ENCODE data around the gene HDAC5. TPM values are rescaled to one million over a fixed set of nuclear protein-coding genes. Genes with fewer than 3 reads are reported as not detected.
"Not testable (repeated sequence)": the region's sequence is repeated elsewhere in the genome, so short reads cannot be mapped to it uniquely, and the experiment has no call there.

HDAC5 gene
- total RNA-seq, 1 donor from 2014 or later, result 59.2 TPM

DNA sequence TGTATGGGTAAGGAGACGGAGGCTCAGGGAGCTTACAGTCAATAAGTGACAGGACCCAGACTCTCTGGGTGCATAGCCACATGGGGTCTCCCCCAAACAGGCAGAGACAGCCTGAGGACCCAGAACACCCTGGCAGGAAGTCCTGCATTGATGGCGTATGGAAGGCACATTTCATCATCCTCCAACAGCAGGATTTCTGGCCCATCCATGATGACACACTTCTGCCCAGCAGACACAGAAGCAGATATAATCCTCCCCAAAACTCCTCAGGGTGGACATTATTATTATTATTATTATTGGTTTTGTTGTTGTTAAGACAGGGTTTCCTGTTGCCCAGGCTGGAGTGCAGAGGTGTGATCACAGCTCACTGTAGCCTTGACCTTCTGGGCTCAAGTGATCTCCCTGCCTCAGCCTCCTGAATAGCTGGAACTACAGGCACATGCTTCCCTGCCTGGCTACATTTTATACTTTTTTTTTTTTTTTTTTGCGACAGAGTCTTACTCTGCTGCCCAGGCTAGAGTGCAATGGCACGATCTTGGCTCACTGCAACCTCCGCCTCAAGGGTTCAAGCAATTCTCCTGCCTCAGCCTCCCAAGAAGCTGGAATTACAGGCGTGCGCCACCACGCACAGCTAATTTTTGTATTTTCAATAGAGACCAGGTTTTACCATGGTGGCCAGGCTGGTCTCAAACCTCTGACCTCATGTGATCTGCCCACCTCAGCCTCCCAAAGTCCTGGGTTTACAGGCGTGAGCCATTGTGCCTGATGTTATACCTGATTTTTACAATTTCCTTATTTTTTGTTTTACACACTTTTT lies 11.5 kb upstream of the HDAC5 start:
- peaks cover 12% of the 10 kb centered on the region for H3K4me1 ChIP-seq
- H3K4me3 ChIP-seq, result no peak overlapping the region
- no peaks in the 10 kb centered on the region for H3K27me3 ChIP-seq (ENCODE audit: low read depth)
- H3K27ac ChIP-seq, result no peak overlapping the region
- DNase-seq, result no peak
- ATAC-seq, result no peak
- H3K9me3 ChIP-seq, result no peaks in the 10 kb centered on the region
- TF ChIP-seq, protein P1, sequence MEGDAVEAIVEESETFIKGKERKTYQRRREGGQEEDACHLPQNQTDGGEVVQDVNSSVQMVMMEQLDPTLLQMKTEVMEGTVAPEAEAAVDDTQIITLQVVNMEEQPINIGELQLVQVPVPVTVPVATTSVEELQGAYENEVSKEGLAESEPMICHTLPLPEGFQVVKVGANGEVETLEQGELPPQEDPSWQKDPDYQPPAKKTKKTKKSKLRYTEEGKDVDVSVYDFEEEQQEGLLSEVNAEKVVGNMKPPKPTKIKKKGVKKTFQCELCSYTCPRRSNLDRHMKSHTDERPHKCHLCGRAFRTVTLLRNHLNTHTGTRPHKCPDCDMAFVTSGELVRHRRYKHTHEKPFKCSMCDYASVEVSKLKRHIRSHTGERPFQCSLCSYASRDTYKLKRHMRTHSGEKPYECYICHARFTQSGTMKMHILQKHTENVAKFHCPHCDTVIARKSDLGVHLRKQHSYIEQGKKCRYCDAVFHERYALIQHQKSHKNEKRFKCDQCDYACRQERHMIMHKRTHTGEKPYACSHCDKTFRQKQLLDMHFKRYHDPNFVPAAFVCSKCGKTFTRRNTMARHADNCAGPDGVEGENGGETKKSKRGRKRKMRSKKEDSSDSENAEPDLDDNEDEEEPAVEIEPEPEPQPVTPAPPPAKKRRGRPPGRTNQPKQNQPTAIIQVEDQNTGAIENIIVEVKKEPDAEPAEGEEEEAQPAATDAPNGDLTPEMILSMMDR (IDR thresholded peaks at IDR 0.05), result no peak
- intact Hi-C loops (cut with DNase I), result no loop called here
- no peaks in the 10 kb centered on the region for H3K36me3 ChIP-seq

- intact Hi-C loops (cut with DNase I), result no loop called here
Measured at GRCh38 chr17:44133918-44134476, 10.6 kb upstream of the HDAC5 start.

DNA sequence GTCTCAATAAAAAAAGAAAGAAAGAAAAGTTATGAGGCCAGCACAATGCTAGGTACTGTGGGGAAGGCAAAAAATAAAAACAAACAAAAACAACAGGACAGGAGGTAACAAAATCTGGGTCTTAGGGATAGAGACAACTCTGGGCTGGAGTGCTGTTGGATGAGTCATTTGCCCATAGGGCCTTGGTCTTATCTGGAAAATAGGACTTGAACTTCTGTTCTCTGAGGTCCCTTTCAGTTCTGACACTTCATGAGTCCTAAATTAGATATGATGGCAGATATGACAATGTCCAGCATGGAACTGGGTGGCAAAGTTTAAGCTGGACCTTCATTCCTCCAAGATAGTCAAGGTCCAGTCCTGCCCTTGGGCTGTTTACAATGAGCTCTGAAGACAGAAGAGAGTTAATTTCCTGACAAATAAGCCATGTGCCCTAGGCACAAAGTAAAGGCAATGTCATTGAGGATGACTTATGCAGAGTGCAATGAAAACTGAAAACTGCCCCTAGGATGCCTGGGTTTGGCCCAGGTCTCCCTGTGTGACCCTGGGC lies 8.9 kb upstream of the HDAC5 start:
- intact Hi-C loops (cut with DNase I), result no loop called here
- Histone ChIP-seq H3K27me3 (ENCODE audit: low read depth) (no peaks in the 10 kb centered on the region), H3K4me3 (no peak overlapping the region), H3K27ac (no peak overlapping the region), H3K4me1 (peaks cover under 1% of the 10 kb centered on the region), H3K9me3 (no peaks in the 10 kb centered on the region), H3K36me3 (no peaks in the 10 kb centered on the region)
- no peak for DNase-seq
- TF ChIP-seq, protein P1 (IDR thresholded peaks at IDR 0.05), result no peak
- ATAC-seq, result no peak

More at GRCh38 chr17:44133918-44134476, 10.6 kb upstream of the HDAC5 start:
- Histone ChIP-seq H3K36me3 (no peaks in the 10 kb centered on the region), H3K4me3 (no peak overlapping the region), H3K4me1 (peaks cover 12% of the 10 kb centered on the region), H3K9me3 (no peaks in the 10 kb centered on the region), H3K27me3 (ENCODE audit: low read depth) (no peaks in the 10 kb centered on the region), H3K27ac (no peak overlapping the region)
- ATAC-seq (no peak), DNase-seq (no peak)
- TF ChIP-seq, protein P1 (IDR thresholded peaks at IDR 0.05), result no peak

DNA sequence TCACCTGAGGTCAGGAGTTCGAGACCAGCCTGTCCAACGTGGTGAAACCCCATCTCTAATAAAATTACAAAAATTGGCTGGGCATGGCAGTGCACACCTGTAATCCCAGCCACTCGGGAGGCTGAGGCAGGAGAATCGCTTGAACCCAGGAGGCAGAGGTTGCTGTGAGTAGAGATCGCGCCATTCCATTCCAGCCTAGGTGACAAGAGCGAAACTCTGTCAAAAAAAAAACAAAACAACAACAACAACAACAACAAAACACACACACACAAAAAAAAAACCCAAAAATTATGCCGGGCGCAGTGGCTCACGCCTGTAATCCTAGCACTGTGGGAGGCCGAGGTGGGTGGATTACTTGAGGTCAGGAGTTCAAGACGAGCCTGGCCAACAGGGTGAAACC lies 7.9 kb upstream of the HDAC5 start:
- DNase-seq; H3K27ac ChIP-seq; ATAC-seq; H3K9me3 ChIP-seq; H3K36me3 ChIP-seq; H3K27me3 ChIP-seq (ENCODE audit: low read depth); H3K4me1 ChIP-seq; intact Hi-C loops (cut with DNase I); H3K4me3 ChIP-seq: not testable (repeated sequence)

DNA sequence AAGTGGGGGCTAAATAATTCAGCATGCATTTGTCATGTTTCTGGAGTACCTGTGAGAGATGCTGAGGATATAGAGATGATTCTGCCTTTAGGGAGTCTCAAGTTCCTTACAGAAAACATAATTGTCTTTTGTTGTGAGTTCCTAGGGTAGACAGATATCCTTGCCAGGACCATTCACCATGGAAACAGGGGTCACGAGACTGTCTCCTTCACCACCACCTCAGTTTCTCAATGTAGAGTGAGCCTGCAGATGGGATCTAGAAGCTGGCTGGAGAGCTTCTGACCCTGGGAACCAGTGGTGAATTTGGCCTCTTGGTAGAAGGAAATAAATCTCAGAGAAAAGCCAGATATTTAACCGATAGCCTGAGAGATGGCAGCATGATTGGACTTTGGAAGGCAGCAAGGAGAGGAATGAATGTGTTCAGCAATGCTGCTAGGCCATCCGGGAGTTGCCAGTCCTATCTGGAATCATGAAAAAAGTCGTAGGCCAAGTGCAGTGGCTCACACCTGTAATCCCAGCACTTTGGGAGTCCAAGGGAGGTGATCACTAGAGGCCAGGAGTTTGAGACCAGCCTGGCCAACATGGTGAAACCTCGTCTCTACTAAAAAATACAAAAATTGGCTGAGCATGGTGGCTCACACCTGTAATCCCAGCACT lies 7.4 kb upstream of the HDAC5 start:
- intact Hi-C loops (cut with DNase I), result no loop called here
- TF ChIP-seq, protein P1 (IDR thresholded peaks at IDR 0.05), result no peak

More for the DNA sequence above, 7.4 kb upstream of the HDAC5 start:
- Histone ChIP-seq H3K27ac (no peak overlapping the region), H3K9me3 (no peaks in the 10 kb centered on the region), H3K4me3 (no peak overlapping the region), H3K27me3 (ENCODE audit: low read depth) (no peaks in the 10 kb centered on the region), H3K36me3 (no peaks in the 10 kb centered on the region), H3K4me1 (no peaks in the 10 kb centered on the region)
- DNase-seq (no peak), ATAC-seq (no peak)

All from lower lobe of right lung (tissue), 2 donors.